RWPE2 (cell line): ENCODE results near the gene MRPS23.

Experiments used
- ATAC-seq: fragments of 200-7000 bp; cut with Tn5 transposase; 3 replicates; pipeline ENCODE4 v1.9.1; 2021; ENCODE audit warnings: low read depth
- DNase-seq: peaks from one replicate; pipeline ENCODE4 v3.0.0-alpha.2; 2020; ENCODE audit warnings: low spot score
- H3K27ac ChIP-seq: fragments of 450-650 bp; 2 replicates; pipeline ENCODE4 v1.5.1; 2017; ENCODE audit warnings: mild to moderate bottlenecking; ENCODE audit not compliant: poor library complexity, severe bottlenecking
- H3K27me3 ChIP-seq: fragments of 250-450 bp; sonication (Bioruptor Pico); 2 replicates; pipeline ENCODE4 v1.5.1; 2021; ENCODE audit warnings: mild to moderate bottlenecking, moderate library complexity; ENCODE audit not compliant: insufficient read depth, poor library complexity, severe bottlenecking
- H3K36me3 ChIP-seq: fragments of 250-450 bp; sonication (Bioruptor Pico); 2 replicates; pipeline ENCODE4 v1.5.1; 2020; ENCODE audit warnings: low read depth, mild to moderate bottlenecking, moderate library complexity
- H3K4me1 ChIP-seq: fragments of 250-450 bp; sonication (Bioruptor Pico); 2 replicates; pipeline ENCODE4 v1.5.1; 2021; ENCODE audit warnings: mild to moderate bottlenecking, moderate library complexity; ENCODE audit not compliant: insufficient read depth, poor library complexity, severe bottlenecking
- H3K4me3 ChIP-seq: fragments of 250-450 bp; sonication (Bioruptor Pico); 2 replicates; pipeline ENCODE4 v1.5.1; 2021; ENCODE audit warnings: mild to moderate bottlenecking, moderate library complexity; ENCODE audit not compliant: severe bottlenecking
- H3K9me3 ChIP-seq: fragments of 250-450 bp; sonication (Bioruptor Pico); 2 replicates; pipeline ENCODE4 v1.5.1; 2021; ENCODE audit warnings: mild to moderate bottlenecking, moderate library complexity; ENCODE audit not compliant: severe bottlenecking
- CTCF ChIP-seq: fragments of 450-650 bp; IDR thresholded peaks from one replicate; pipeline ENCODE4 v1.5.1; 2017; ENCODE audit warnings: mild to moderate bottlenecking, moderate library complexity; ENCODE audit not compliant: poor library complexity, severe bottlenecking

MRPS23 gene

GRCh38 chr17:57879437-57880085 is 29.7 kb upstream of the MRPS23 start:
- peaks cover 50% of the 10 kb centered on the region for H3K4me1 ChIP-seq

GRCh38 chr17:57877803-57878377 is 28.0 kb upstream of the MRPS23 start:
- Histone ChIP-seq H3K9me3 (peaks cover 2% of the 10 kb centered on the region), H3K4me1 (peaks cover 64% of the 10 kb centered on the region), H3K27me3 (no peaks in the 10 kb centered on the region), H3K36me3 (peaks cover 15% of the 10 kb centered on the region), H3K27ac (peak overlapping the region; percentile 98), H3K4me3 (no peak overlapping the region)
- no peak for TF ChIP-seq CTCF
- no peak for ATAC-seq
- DNase-seq, result no peak

More at GRCh38 chr17:57879437-57880085, 29.7 kb upstream of the MRPS23 start:
- H3K27me3 ChIP-seq, result no peaks in the 10 kb centered on the region
- ATAC-seq (peak; percentile 33), DNase-seq (no peak)
- H3K27ac ChIP-seq, result peak overlapping the region; percentile 98
- H3K9me3 ChIP-seq, result peaks cover 2% of the 10 kb centered on the region
- no peak for TF ChIP-seq CTCF
- H3K4me3 ChIP-seq, result no peak overlapping the region
- peaks cover 16% of the 10 kb centered on the region for H3K36me3 ChIP-seq

- ATAC-seq, result no peak
- no peaks in the 10 kb centered on the region for H3K27me3 ChIP-seq
These were observed 27.0 kb upstream of the MRPS23 start for GRCh38 chr17:57876866-57877237.

GRCh38 chr17:57876023-57876865 is 26.4 kb upstream of the MRPS23 start:
- DNase-seq, result no peak
- Histone ChIP-seq H3K4me1 (peaks cover 64% of the 10 kb centered on the region), H3K27me3 (no peaks in the 10 kb centered on the region), H3K4me3 (no peak overlapping the region), H3K27ac (peak overlapping the region; percentile 98), H3K9me3 (no peaks in the 10 kb centered on the region), H3K36me3 (peaks cover 10% of the 10 kb centered on the region)
- no peak for ATAC-seq
- no peak for TF ChIP-seq CTCF

More at GRCh38 chr17:57876866-57877237, 27.0 kb upstream of the MRPS23 start:
- TF ChIP-seq CTCF, result no peak
- Histone ChIP-seq H3K36me3 (peaks cover 10% of the 10 kb centered on the region; the same call in 1 of the 2 replicates), H3K4me1 (peaks cover 64% of the 10 kb centered on the region), H3K4me3 (no peak overlapping the region), H3K9me3 (no peaks in the 10 kb centered on the region), H3K27ac (peak overlapping the region; percentile 98)
- no peak for DNase-seq
